ENCODE data around the gene ONECUT2.

The ONECUT2 gene

GRCh38 chr18:57447154-57447621 is 12.0 kb downstream of the ONECUT2 start:
- Mint-ChIP-seq H3K36me3 (no peaks in the 10 kb centered on the region), H3K27ac (no peak overlapping the region), H3K4me3 (no peak overlapping the region), H3K9me3 (no peaks in the 10 kb centered on the region), H3K4me1 (no peaks in the 10 kb centered on the region), H3K27me3 (peaks cover 38% of the 10 kb centered on the region)
- CTCF ChIA-PET, result interaction anchor here (0.5 kb wide), 1 partner anchor 749 kb away, joined by 3 read pairs; no protein-coding TSS in a partner anchor
- peak; percentile 49 for DNase-seq

- Mint-ChIP-seq H3K4me1 (no peaks in the 10 kb centered on the region), H3K27me3 (peaks cover 3% of the 10 kb centered on the region), H3K4me3 (no peak overlapping the region), H3K9me3 (no peaks in the 10 kb centered on the region), H3K36me3 (no peaks in the 10 kb centered on the region), H3K27ac (no peak overlapping the region)
- no peak for DNase-seq
- CTCF ChIA-PET, result no interaction called here
These were observed 20.5 kb downstream of the ONECUT2 start for GRCh38 chr18:57455576-57456129.

GRCh38 chr18:57461652-57462269 is 26.6 kb downstream of the ONECUT2 start:
- Mint-ChIP-seq H3K9me3 (no peaks in the 10 kb centered on the region), H3K27me3 (peaks cover 3% of the 10 kb centered on the region), H3K4me1 (no peaks in the 10 kb centered on the region), H3K36me3 (no peaks in the 10 kb centered on the region), H3K27ac (no peak overlapping the region), H3K4me3 (no peak overlapping the region)
- no peak for DNase-seq
- CTCF ChIA-PET, result no interaction called here

GRCh38 chr18:57466307-57466706 is 31.1 kb downstream of the ONECUT2 start:
- CTCF ChIA-PET, result no interaction called here
- no peak for DNase-seq
- Mint-ChIP-seq H3K4me3 (no peak overlapping the region), H3K36me3 (no peaks in the 10 kb centered on the region), H3K4me1 (no peaks in the 10 kb centered on the region), H3K9me3 (no peaks in the 10 kb centered on the region), H3K27ac (no peak overlapping the region), H3K27me3 (peaks cover 3% of the 10 kb centered on the region)

- no peak overlapping the region for H3K4me3 Mint-ChIP-seq
- DNase-seq, result no peak
- no peaks in the 10 kb centered on the region for H3K4me1 Mint-ChIP-seq
- no peaks in the 10 kb centered on the region for H3K9me3 Mint-ChIP-seq
- CTCF ChIA-PET, result no interaction called here
- H3K27ac Mint-ChIP-seq, result no peak overlapping the region
- no peaks in the 10 kb centered on the region for H3K36me3 Mint-ChIP-seq
- H3K27me3 Mint-ChIP-seq, result peaks cover 3% of the 10 kb centered on the region
These were observed 31.7 kb downstream of the ONECUT2 start for GRCh38 chr18:57466745-57467409.

- CTCF ChIA-PET, result no interaction called here
- Mint-ChIP-seq H3K4me3 (no peak overlapping the region), H3K9me3 (no peaks in the 10 kb centered on the region), H3K4me1 (no peaks in the 10 kb centered on the region), H3K27ac (no peak overlapping the region), H3K27me3 (peaks cover 3% of the 10 kb centered on the region), H3K36me3 (no peaks in the 10 kb centered on the region)
- no peak for DNase-seq
These were observed 34.7 kb downstream of the ONECUT2 start for GRCh38 chr18:57469884-57470283.

GRCh38 chr18:57475408-57475807 is 40.2 kb downstream of the ONECUT2 start:
- no peaks in the 10 kb centered on the region for H3K36me3 Mint-ChIP-seq
- no peaks in the 10 kb centered on the region for H3K4me1 Mint-ChIP-seq
- H3K27me3 Mint-ChIP-seq, result peaks cover 3% of the 10 kb centered on the region
- CTCF ChIA-PET, result no interaction called here
- no peak for DNase-seq
- no peak overlapping the region for H3K27ac Mint-ChIP-seq
- no peaks in the 10 kb centered on the region for H3K9me3 Mint-ChIP-seq
- no peak overlapping the region for H3K4me3 Mint-ChIP-seq

GRCh38 chr18:57475903-57476302 is 40.7 kb downstream of the ONECUT2 start:
- DNase-seq, result no peak
- H3K27ac Mint-ChIP-seq, result no peak overlapping the region
- no peaks in the 10 kb centered on the region for H3K36me3 Mint-ChIP-seq
- CTCF ChIA-PET, result no interaction called here
- H3K9me3 Mint-ChIP-seq, result no peaks in the 10 kb centered on the region
- no peak overlapping the region for H3K4me3 Mint-ChIP-seq
- H3K4me1 Mint-ChIP-seq, result no peaks in the 10 kb centered on the region
- H3K27me3 Mint-ChIP-seq, result peaks cover 3% of the 10 kb centered on the region

GRCh38 chr18:57480733-57481132 is 45.6 kb downstream of the ONECUT2 start:
- DNase-seq, result no peak
- no peak overlapping the region for H3K4me3 Mint-ChIP-seq
- no peaks in the 10 kb centered on the region for H3K36me3 Mint-ChIP-seq
- H3K9me3 Mint-ChIP-seq, result no peaks in the 10 kb centered on the region
- no peak overlapping the region for H3K27ac Mint-ChIP-seq
- H3K4me1 Mint-ChIP-seq, result no peaks in the 10 kb centered on the region
- H3K27me3 Mint-ChIP-seq, result peaks cover 3% of the 10 kb centered on the region
- CTCF ChIA-PET, result no interaction called here

GRCh38 chr18:57497372-57498294 is 62.5 kb downstream of the ONECUT2 start:
- H3K27ac Mint-ChIP-seq, result no peak overlapping the region

GRCh38 chr18:57498682-57499256 is 63.6 kb downstream of the ONECUT2 start:
- CTCF ChIA-PET, result no interaction called here
- Mint-ChIP-seq H3K9me3 (peaks cover 2% of the 10 kb centered on the region), H3K27me3 (no peaks in the 10 kb centered on the region), H3K4me1 (no peaks in the 10 kb centered on the region), H3K27ac (no peak overlapping the region), H3K4me3 (no peak overlapping the region), H3K36me3 (no peaks in the 10 kb centered on the region)
- no peak for DNase-seq

More at GRCh38 chr18:57497372-57498294, 62.5 kb downstream of the ONECUT2 start:
- CTCF ChIA-PET, result no interaction called here
- Mint-ChIP-seq H3K36me3 (no peaks in the 10 kb centered on the region), H3K27me3 (no peaks in the 10 kb centered on the region), H3K4me1 (no peaks in the 10 kb centered on the region), H3K4me3 (no peak overlapping the region), H3K9me3 (peaks cover 2% of the 10 kb centered on the region)
- no peak for DNase-seq

- no peaks in the 10 kb centered on the region for H3K36me3 Mint-ChIP-seq
- CTCF ChIA-PET, result interaction anchor here (0.6 kb wide), 1 partner anchor 241 kb away, joined by 3 read pairs; no protein-coding TSS in a partner anchor
- H3K27ac Mint-ChIP-seq, result no peak overlapping the region
- no peaks in the 10 kb centered on the region for H3K4me1 Mint-ChIP-seq
- no peak for DNase-seq
- H3K4me3 Mint-ChIP-seq, result no peak overlapping the region
- H3K9me3 Mint-ChIP-seq, result no peaks in the 10 kb centered on the region
- H3K27me3 Mint-ChIP-seq, result peaks cover 4% of the 10 kb centered on the region
These were observed 67.5 kb downstream of the ONECUT2 start for GRCh38 chr18:57502624-57503023.

- CTCF ChIA-PET, result no interaction called here
- H3K27ac Mint-ChIP-seq, result no peak overlapping the region
- H3K27me3 Mint-ChIP-seq, result peaks cover 4% of the 10 kb centered on the region
- no peaks in the 10 kb centered on the region for H3K9me3 Mint-ChIP-seq
- no peak for DNase-seq
- no peaks in the 10 kb centered on the region for H3K36me3 Mint-ChIP-seq
- no peaks in the 10 kb centered on the region for H3K4me1 Mint-ChIP-seq
- H3K4me3 Mint-ChIP-seq, result no peak overlapping the region
These were observed 70.1 kb downstream of the ONECUT2 start for GRCh38 chr18:57505231-57505630.

GRCh38 chr18:57516056-57516455 is 80.9 kb downstream of the ONECUT2 start:
- Mint-ChIP-seq H3K4me1 (no peaks in the 10 kb centered on the region), H3K27ac (no peak overlapping the region), H3K9me3 (no peaks in the 10 kb centered on the region), H3K36me3 (no peaks in the 10 kb centered on the region), H3K27me3 (no peaks in the 10 kb centered on the region), H3K4me3 (no peak overlapping the region)
- CTCF ChIA-PET, result no interaction called here
- DNase-seq, result no peak

Measured in activated naive CD4-positive, alpha-beta T cell treated with anti-CD3 and anti-CD28 coated beads, Interleukin-2, amount 10 ng/mL, durations not matched to agents 7 days and 5 days (primary cell).